HG03342 (cell line): ENCODE measurements around the gene GATC.

Source experiments
- ATAC-seq: cut with Tn5 transposase; IDR thresholded peaks from one replicate; pipeline ENCODE4 v1.9.1; 2021; ENCODE audit warnings: mild to moderate bottlenecking, moderate library complexity; ENCODE audit not compliant: unreplicated experiment

The GATC gene, protein sequence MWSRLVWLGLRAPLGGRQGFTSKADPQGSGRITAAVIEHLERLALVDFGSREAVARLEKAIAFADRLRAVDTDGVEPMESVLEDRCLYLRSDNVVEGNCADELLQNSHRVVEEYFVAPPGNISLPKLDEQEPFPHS

DNA sequence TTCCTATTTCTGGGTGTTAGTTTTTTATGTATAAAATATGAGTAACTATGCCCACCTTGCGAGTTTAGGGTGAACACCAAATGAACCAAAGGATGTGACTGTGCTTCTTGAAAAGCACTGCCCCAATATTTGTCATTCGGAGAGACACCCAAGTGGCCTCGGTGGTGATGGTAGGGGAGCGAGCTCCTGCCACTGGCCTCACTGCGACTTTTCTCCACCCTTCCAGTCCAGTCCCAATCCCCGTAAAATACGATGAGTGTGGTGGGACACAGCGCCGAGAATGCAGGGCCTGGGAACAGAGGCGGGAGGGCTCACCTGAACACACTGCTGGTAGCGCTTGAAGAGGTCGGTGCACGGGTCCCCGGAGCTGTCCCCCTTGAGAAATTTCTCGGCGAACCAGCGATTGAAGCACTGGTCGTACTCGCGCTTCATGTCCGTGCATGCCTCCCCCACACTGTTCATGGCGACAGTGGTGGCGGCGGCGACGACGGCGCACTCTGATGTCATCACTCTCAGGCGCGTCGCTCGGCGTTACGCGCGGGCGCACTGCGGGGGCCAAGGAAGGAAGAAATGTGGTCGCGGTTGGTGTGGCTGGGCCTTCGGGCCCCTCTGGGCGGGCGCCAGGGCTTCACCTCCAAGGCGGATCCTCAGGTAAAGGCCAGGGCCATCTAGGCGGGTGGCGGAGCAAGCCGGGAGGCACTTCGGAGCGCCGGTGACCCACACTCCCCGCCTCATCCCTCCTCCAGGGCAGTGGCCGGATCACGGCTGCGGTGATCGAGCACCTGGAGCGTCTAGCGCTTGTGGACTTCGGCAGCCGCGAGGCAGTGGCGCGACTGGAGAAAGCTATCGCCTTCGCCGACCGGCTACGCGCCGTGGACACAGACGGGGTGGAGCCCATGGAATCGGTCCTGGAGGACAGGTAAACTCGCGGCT, at the start of gene GATC, which contains the start of gene TRIAP1:
Gene GATC (plus strand): TSS at position 534 of the 933 bp plus-strand sequence. CDS start 37 bp downstream, at position 571.
Gene TRIAP1 (minus strand): TSS at position 474 of the 933 bp plus-strand sequence. CDS start 12 bp downstream, at position 462.
- ATAC-seq, result peak; percentile 87

DNA sequence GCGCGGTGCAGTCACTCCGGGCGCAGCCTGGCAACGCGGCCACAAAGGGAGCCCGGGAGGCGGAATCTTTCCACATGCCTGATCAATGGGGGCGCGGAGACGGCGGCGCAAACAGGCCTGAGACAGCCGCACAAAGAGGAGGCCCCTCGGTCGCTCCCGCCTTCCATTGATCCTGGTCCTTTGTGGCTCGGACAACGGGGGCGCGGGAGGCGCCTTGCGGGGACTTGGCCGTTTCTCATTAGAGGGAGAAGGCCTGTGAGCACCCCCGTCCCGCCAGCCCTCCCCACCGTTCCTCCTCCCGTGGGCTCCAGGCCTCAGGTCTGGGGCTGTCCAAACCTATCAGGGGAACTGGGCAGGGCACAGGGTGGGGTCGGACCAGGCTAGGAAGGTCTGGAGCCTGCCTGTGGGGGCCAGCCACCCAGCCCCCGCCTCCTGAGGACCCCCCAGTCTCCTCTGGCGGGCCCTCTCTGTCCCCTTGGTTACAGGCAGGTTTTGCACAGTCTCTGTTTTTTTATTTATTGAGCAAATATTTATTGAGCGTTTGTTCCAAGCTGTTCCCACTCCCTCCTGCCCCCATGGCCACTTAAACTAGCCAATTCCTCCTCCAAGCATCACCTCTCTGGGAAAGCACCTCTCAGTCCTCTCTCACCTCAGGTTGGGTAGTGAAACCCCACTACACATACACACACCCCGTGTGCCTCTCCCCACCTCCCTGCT, 48.3 kb upstream of the GATC start:
- no peak for ATAC-seq

DNA sequence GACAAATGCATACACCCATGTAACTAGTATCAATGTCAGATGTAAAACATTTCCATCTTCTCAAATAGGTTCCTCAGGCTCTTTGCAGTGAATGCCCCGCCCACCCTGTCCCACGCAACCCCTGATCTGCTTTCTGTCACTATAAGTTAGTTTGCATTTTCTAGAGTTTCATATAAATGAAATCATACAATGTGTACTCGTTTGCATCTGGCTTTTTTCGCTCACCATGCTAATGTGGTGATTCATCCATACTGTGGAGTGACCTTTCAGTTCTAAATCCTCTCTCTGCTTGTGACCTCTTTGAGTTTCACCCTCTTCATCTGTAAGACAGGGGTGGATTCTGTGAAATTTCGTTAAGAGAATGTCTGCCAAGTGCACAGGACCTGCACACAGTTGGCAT, 46.7 kb upstream of the GATC start:
- no peak for ATAC-seq

DNA sequence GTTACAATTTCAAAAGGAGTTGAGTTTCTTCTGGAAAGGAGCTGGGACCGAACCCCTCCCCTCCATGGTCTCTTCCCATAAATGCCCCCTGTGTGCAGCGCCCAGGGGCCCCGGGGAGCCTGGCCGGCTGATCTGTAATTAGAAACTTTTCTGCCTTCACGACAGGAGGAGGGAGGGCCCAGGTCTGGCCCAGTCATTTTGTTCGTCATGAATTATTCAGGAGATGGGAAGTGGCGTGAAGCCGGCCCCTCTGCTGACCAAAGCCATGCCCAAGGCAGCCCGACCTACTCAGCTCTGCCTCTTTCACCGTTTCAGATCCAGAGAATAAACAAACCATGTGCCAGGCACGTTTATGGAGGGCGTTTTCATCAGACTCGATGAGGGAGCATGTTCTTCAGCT, 44.0 kb upstream of the GATC start:
- no peak for ATAC-seq

DNA sequence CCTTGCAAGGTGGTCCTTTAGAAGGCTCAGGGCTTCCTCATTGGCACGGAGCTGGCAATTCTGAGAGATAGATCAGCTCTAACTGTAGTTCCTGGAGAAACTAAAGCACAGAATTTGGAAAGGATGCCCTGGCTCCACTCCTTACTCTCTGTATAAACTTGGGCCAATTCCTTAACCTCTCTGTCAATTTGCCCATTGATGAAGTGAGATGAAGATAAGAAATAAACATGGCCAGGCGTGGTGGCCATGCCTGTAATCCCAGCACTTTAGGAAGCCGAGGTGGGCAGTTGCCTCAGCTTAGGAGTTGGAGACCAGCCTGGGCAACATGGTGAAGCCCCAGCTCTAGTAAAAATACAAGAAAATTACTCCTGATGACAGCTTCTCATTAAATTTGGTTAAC, 42.4 kb upstream of the GATC start:
- ATAC-seq, result no peak

DNA sequence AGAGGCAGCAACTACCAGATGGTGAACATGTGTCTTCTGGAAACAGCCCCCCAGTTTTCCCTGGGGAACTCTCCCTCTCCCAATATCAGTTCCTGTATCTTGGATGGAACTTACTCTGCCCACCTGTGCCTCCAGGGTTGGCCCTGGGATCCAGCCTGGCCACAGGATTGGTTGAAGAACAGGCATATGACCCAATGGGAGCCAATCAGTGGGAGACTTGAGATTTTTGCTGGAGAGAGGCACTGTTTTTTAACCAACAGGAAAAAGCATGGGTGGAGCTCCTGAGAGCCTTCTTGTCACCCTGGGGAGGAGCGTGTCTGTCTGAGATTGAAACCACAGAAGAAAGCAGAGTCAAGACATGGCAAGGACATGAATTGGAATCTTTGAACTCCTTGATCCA, 42.0 kb upstream of the GATC start:
- no peak for ATAC-seq

DNA sequence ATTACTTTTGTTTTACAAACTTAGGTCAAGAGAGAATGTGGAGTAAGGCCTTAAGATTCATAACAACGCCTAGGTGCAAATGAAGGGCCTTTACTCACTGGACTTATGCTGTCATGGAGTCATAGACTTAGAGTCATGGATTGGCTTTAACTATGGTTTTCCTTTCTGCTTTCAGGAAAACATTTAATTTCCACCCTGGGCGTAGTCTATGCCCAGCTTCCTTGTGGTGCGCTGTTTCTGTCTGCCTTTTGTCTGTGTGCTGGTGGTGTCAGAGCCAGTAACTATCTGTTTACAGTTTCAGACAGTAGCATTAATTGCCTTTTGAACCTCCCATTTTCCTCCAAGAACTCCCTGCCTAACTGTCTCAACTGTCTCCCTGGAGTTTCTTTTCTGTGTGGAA, 40.2 kb upstream of the GATC start:
- ATAC-seq, result no peak

DNA sequence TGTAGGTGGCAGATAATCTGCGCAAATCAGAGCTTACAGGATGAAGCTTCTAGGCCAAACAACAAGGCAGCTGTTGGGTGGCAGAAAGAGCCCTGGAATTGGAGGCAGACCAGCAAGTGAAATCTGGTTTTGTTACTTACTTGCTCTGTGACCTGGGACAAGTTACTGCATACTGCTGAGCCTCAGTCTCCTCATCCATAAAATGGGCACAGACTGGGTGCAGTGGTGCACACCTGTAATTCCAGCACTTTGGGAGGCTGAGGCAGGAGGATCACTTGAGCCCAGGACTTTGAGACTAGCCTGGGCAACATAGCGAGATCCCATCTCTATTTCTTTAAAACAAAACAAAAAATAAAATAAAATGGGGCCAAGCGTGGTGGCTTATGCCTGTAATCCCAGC, 39.7 kb upstream of the GATC start:
- ATAC-seq, result no peak

DNA sequence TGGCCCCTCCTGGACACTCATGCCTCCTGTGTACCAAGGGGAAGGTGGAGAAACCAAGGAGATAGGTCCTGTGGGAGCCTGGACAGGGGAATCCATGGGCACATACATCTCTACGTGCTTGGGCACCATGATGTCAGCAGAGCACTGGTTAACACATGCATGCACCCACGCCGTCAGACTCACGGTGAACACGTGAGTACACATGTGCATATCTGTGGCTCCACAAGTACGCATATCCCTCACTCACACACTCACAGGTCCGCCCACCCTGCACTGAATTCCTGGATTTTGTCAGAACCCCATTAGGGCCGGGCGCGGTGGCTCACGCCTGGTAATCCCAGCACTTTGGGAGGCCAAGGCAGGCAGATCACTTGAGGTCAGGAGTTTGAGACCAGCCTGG, 37.5 kb upstream of the GATC start:
- ATAC-seq, result no peak

DNA sequence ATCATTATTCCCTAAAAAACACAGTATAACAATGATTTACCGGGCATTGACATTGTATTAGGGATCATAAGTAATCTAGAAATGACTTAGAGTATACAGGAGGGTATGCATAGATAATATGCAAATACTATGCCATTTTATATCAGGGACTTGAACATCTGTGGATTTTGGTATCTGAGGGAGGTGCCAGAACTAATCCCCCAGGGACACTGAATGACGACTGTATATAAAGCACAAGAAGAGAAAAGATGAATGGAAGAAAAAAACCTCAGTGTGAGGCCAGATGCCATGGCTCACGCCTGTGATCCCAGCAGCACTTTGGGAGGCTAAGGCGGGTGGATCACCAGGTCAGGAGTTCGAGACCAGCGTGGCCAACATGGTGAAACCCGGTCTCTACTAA, 33.8 kb upstream of the GATC start:
- ATAC-seq, result no peak

DNA sequence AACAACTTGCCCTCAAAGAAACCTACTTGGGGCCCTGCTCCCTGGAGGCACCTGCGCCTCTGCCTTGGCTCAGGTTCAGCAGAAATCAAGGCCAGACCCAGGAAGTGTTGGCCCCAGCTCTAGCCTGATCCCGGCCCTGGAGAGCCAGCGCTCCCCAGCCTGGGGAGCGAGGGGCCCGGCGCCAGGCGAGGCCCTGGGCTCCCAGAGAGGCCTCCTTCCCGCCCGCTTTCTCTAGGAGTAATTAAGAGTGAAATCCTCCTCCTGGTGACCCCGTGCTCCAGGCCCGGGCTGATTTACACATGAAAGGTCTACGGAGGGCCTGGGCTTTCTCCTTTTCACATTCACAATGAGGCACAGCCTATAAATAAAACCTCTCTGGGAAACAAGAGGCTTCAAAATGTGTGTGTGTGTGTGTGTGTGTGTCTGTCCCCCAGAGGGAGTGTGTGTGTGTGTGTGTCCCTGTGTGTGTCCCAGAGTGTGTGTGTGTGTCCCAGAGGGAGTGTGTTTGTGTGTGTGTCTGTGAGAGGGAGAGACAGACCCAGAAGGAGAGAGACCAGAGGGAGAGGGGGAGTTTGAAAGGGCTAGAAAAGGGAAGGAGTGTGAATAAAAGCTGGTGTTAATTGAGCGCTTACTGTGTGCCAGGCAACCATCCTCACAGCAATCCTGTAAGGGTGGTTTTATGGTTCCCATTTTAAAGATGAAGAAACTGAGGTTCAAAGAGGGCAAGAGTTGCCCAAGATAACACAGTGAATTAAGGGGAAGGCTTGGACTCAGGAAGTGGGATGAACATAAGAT, 32.1 kb upstream of the GATC start:
- no peak for ATAC-seq

DNA sequence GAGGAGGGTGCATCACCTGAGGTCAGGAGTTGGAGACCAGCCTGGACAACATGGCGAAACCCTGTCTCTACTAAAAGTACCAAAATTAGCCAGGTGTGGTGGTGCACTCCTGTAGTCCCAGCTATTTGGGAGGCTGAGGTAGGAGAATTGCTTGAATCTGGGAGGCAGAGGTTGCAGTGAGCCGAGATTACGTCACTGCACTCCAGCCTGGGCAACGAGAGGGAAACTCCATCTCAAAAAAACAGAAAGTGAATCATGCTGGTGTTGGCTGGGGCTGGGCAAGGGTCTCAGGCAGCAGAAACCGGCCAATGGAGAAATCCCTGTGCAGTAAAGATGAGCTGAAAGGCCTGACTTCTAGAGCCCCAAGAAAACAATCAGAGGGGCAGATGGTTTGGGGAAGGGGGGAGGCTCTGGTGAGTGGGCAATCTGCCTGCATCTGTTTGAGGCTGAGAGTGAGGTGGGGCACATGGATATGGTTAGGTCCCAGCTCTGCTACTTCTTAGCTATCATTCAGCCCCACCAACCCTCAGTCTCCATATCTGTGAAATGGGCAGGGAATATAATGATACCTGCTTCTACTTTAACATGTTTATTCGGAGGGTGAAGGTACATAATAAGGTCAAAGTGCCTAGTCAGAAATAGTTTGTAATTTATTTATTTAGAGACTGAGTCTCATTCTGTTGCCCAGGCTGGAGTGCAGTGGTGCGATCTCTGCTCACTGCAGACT, 29.6 kb upstream of the GATC start:
- ATAC-seq, result no peak

DNA sequence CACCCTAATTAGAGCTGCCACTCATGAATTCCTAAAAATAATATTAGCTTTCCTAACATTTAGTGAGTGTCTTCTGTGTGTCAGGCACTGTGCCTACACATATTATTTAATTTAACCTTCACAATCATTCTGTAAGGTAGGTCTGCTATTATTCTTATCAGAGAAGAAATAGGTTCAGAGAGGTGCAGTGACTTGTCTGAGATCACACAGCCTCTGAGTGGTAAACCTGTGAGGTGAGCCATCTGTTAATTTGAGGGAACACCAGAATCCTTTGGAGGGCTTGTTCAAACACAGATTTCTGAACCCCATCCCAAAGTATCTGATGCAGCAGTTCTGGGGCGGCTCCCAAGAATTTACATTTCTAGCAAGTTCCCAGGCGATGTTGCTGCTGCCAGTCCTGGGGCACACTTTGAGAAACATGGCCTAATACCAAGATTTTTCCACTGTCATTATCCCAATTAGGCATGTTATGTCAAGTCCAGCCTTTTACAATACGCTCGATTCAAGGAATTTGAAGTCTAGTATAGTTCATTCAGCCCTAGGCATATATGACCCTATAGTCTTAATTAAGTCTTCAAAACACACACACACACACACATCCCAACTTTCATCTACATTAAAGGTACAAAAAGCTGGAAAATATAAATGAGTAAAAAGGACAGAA, 28.2 kb upstream of the GATC start:
- ATAC-seq, result no peak

DNA sequence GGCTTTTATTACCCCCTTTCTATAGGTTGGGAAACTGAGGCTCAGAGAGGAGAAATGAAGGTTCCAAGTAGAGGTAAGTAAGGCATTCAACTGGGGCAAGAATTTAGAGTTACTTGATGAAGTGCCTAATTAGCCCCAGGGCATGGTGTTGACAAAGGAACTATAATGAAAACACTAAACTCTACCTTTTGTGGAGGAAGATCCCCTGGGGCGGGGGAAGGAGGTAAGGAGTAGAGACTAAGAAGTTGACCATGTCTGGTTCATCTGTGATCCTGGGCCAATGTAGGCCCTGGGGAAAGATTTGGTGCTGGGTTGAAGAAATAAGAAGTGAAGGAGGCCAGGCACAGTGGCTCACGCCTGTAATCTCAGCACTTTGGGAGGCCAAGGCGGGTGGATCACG, 24.5 kb upstream of the GATC start:
- ATAC-seq, result no peak

DNA sequence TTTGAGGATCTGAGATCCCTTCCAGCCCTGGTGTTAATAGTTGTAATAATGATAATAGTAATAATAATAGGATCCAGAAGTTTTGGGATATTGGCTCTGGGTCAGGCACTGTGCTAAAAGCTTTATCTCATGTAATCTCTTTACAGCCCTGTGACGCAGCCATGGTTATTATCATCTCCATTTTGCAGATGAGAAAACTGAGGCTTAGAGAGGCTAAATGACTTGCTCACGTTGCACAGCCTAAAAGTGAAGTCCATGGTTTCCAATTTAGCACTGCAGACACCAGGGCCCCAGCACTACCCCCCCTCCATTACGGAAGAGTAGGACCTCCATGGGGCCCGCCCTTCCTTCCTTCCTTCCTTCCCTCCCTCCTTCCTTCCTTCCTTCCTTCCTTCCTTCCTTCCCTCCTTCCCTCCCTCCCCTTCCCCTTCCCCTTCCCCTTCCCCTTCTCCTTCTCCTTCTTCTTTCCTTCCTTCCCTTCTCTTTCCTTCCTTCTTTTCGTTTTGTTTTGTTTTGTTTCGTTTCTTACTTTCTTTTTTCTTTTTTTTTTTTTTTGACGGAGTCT, 23.3 kb upstream of the GATC start:
- no peak for ATAC-seq

DNA sequence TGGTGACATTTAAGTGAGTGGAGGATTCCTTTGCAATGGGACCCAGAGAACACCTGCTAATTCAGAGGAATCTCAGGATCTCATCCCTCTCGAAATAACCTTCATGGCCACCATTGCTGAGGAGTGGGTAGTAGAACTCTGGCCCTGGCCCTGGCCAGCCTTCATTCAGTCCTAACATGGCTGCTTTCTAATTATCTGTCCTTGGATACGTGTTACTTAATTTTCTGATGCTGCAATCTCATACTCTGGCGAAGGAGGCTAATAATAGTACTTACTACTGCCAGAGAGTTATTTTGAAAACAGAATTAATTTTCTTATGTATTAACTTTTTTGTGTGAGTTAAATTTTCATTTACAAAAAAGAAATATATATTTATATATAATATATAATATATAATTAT, 20.4 kb upstream of the GATC start:
- no peak for ATAC-seq

DNA sequence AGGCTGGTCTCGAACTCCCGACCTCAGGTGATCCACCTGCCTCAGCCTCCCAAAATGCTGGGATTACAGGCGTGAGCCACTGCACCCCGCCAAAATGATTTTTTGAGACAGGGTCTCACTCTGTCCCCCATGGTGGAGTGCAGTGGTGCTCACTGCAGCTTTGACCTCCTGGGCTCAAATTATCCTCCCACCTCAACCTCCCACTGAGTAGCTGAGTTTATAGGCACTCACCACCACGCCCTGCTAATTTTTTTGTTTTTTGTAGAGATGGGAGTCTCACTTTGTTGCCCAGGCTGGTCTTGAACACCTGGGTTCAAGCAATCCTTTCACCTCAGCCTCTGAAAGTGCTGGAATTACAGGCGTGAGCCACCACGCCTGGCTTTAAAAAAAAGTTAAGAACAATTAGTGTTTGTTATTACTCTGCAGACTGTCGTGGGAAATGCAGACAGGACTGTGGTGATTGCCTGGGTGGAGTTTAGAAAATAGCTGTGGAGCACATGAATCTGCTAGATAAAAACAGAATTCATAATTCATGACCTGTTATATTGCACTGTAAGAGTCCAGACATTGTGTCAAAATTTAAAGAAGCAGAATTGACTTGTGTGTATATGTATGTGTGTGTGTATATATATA, 17.5 kb upstream of the GATC start:
- no peak for ATAC-seq

DNA sequence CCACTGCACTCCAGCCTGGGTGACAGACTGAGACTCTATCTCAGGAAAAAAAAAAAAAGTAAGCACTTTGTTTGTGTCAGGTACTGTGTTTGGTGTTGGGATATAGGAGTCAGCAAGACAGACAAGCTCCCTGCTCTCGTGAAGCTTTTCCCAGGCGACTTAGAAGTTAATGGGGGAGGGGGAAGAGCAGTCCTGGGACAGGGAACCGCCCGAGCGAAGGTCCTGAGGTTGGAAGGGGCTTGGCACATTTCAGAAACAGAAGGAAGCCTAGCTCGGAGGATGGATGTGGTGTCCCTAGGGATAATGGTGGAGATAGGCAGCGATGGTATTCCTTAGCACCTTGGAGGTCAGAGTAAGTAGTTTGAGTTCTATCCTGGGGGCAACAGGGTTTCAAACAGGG, 16.9 kb upstream of the GATC start:
- ATAC-seq, result no peak
